ENCODE data around the gene EFCAB11.

DNA sequence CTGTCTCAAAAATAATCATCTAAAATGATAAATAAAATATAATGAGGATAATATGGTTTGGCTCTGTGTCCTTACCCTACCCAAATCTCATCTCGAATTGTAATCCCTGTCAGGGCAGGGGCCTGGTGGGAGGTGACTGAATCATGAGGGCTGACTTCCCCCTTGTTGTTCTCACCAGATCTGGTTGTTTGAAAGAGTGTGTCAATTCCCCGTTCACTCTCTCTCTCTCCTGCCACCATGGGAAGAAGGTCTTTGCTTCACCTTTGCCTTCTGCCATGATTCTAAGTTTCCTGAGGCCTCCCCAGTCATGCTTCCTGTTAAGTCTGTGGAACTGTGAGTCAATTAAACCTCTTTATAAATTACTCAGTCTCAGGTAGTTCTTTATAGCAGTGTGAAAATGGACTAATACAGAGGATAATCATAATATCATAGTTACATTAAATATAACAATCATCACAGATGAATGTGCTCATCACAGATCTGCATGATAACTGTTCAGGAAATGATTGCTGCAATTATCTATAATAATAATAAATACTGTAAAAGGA is 12.6 kb downstream of the EFCAB11 start:
- TF ChIP-seq CTCF (IDR thresholded peaks at IDR 0.05) (no peak), POLR2A (IDR thresholded peaks at IDR 0.05) (no peak)

All from esophagus squamous epithelium (tissue), 4 donors.